SK-N-DZ (cell line): ENCODE results near the gene MAP3K4.

Source experiments
- DNase-seq: peaks from one replicate; pipeline ENCODE4 v3.0.0-alpha.2; 2015; ENCODE audit warnings: low spot score

The MAP3K4 gene

DNA sequence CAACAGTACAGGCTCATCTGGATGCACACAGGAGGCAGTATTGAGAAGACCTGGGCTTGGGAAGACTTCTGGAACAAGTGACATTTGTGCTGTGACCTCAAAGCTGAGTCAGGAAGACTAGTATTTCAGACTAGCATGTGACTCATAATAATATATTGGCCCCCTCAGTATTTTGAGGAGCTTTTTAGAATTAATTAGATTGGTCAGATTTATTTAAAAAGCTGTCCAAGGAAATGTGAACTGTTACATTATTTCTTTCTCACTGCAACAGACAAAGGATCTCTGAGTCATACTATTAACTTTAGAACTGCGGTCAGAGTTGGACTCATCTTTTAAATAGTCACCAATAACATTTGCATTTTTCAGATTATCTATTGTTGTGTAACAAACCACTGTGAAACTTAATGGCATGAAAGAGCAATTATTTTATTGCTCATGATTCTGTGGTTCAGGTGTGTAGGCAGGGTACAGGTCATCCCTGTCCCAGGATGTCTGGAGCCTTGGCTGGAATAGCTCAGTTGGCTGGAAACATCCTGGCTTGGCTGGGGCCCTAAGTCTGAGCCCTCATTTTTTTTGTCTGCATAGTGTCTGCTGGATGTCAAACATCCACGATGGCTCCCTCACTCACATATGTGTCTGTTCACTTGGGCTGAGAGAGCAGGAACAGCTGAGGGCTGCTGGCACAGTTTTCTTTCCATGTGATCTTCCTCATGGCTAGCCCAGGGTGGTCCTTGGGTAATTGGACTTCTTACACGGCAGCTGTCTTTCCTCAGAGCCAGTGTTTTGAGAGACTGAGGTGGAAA lies 46.9 kb downstream of the MAP3K4 start:
- no peak for DNase-seq

DNA sequence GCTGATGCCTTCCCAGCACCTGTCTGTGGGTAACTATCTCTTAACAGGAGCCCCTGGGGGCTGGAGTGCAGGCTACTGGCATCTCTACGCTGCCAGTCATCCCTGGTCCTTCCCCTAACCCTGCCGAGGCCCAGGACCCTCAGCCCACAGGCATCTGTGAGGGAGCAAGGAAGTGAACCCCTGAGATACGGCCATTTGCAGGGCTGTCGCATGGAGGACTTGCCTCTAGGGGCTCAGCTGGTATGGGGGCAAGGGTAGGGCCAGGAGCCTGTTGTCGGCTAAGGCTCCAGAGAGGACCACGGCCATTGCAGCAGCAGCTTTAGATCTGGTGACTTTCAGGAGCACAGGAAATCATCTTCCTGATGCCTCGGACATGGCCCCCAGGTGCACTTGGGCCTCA lies 49.7 kb downstream of the MAP3K4 start:
- DNase-seq: no peak

DNA sequence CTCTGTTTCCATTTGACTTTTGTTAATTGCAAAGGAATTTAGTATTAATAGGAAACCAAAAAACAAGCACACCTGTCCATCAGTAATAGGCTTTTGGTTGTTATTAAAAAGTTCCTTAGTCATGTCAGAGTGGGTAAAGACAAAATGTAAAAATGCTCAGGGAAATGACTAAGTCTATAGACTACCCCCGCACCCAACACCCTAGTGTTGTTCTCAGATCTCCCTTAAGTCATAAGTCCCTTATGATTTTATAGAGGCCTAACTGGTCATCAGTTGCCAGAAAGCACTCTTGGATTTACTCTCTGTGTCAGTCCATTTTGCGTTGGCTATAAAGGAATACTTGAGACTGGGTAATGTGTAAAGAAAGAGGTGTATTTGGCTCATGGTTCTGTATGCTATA lies 52.8 kb downstream of the MAP3K4 start:
- DNase-seq: no peak

DNA sequence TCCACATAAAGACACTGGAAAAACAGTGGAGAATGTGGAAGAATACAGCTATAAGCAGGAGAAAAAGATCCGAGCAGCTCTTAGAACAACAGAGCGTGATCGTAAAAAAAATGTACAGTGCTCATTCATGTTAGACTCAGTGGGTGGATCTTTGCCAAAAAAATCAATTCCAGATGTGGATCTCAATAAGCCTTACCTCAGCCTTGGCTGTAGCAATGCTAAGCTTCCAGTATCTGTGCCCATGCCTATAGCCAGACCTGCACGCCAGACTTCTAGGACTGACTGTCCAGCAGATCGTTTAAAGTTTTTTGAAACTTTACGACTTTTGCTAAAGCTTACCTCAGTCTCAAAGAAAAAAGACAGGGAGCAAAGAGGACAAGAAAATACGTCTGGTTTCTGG lies 57.1 kb downstream of the MAP3K4 start:
- no peak for DNase-seq

DNA sequence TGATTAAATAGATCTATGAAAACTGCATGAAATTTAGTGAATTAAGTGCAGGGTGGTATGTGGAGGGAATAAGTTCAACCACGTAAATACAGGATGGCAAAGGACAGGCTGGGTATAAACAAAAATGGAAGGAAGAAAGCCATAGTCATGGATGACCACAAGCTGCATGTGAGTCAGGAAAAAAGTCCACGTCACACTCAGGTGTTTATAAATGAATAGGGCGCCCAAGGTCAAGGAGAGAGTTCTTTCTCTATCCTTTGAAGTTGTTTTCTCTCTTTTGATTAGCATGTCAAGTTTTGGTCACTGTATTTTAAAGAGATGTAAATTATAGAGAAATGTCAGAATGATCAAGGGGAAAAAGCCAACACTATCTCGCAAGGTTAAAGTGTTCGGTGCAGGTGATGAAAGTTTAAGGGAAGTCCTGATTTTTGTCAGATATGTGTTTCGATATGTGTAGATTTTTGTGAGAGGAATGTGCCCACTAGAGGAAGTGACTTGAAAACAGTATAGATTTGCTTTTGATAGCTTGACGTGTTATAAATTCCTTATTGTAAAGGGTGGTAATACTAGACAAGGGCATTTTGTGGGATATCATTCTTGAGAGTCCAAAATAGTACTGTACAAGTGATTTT lies 58.7 kb downstream of the MAP3K4 start:
- no peak for DNase-seq

DNA sequence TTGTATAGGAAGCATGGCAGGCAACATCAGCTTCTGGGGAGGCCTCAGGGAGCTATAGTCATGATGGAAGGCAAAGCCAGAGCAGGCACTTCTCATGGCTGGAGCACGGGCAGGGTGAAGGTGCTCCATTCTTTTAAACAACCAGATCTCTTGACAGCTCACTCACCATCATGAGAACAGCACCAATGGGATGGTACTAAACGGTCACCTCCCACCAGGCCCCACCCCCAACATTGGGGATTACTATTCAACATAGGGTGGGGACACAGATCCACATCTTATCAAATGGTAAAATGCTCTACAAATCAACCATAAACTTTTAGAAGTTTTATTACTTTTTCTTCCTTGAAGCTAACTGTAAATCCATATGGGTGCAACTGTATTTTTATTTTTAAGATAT lies 61.5 kb downstream of the MAP3K4 start:
- DNase-seq: no peak

DNA sequence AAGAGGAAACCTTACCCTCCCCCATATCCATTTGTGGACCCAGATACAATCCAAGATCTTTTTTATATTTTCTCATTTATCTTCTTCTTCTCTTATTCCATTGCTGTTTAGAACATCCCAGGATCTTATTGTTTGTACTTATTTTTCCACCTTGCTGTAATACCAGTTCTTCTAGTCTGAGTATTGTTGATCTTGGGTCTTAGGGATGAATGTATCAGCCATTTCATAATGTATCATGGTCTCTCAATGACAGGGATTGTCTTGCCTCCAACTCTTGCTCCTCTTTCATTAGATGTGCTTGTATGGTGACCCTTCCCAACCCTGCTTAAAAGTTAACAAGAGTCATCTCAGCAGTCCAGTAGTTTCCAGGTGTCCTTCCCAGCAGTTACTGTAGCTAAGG lies 63.3 kb downstream of the MAP3K4 start:
- no peak for DNase-seq

DNA sequence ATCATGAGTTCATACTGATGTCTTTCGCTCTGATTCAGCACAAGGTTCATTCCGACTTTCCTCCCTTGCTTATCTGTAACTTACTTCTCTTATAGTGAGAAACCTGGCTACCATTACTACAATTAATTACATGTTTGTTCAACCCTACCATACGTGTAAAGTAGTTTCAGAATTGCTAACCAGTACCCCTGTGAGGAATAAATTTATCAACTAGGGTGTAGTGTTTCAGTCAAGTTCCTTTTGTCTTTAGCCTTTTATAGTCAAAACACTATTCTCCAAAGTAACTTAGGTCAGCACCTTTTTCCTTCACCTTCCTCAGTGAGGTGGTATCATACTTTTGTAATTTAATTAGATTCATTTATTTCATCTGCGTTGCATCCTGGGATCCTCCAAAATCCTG lies 64.9 kb downstream of the MAP3K4 start:
- DNase-seq: no peak

DNA sequence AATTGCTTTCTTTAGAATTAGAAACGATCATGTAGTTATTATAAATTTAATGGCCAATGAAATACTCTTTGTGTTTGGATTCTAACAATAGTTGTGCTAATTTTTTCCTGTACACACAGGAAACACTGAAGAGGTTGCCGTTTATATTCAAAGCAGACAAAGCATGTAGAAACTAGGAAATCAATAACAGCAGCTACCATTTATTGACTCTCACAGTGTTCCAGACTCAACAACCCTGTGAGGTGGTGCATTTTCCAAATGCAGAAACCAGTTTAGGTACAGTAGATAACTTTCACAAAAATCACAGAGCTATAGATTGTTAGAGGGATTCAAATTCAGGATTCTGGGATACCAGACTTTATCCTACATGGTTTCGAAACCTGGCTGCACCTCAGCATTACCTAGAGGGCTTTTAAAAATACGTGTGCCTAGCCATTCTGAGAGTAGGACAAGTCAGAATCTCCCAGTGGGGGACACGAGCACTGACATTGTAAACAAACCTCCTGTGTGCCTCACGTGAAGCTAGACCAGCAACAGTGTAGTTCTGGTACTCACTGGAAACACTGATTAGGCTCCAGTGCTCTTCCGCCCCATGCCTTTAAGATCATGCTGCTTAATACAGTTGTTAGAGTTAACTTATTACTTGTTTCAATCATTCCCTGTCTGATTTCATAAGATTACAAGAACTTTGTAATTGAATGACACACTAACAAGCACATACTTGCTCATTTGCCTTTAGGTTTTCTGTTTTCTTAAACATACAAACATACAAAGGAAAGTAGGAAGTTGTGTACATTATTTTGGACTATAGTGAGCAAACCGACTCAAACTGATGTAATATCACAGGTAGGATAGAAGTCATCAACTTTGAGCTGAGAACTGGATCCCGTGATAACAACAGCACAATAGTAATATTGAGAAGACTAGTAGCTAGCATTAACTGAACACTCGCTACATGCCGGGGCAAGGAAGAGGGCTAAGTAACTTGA lies 65.8 kb downstream of the MAP3K4 start:
- DNase-seq: no peak

DNA sequence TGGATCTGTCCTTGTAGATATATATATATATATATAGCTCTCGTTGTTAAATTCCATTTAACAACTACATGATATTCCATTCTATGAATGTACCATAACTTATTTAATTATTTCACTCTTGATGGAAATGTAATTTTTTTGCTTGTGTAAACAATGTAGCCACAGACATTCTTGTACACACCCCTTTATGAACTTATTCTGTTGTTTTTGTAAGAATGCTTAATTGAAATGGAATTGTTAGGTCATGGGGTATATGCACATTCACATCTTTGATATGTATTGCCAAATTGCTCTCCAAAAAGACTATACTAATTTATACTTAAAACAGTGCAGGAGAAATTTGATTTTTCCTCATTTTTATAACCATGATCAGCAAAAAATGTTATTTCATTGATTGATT lies 67.2 kb downstream of the MAP3K4 start:
- no peak for DNase-seq

DNA sequence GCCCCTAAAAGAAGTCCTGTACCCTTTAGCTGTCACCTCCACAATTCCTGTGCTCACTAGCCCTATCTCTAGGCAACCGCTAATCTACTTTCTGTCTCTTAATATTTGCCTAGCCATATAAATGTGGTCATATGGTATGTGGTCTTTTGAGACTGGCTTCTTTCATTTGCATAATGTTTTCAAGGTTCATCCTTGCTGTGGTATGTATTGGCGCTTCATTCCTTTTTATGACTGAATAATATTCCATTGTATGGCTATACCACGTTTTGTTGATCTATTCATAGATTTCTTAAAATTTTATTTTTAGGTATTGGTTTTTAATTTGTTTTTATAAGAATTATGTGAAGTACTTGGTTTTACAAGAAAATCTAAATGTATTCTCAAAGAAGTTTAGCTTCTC lies 70.0 kb downstream of the MAP3K4 start:
- no peak for DNase-seq

DNA sequence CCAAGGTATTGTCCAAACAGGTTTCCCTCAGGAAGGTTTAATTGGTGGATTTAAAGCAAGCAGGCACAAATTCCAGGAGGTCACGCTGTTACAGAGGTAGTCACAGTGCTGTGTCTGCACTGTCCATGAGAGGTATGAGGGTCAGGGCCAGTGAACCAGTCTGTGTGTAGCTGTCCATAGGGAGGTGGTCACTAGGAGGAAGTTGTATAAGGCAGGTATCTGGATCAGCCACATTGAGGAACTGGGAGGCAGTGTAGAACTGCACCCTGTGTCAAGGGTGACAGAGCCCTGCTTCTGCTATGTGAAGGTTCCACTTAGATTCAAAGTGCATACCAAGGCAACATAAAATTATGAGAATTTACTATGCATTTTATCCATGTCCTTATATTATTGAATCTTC lies 73.3 kb downstream of the MAP3K4 start:
- DNase-seq: no peak

DNA sequence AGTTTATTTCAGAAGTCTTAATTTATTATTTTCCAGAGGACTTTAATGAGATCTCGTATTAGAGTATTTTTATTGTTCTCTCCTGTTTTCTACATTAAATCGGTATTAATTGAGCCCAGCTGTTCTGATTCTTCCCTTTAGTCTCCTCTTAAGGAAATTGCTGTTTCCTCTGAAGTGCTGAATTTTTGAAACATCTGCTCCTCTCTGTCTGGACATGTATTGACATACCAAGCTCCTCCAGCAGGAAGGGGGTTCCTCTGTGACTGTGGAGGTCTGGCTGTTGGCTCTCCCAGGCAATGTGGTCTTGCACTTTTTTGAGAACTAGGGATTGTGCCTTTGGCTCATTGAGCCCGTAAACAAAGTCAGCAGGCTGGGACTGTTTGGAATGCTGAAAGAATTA lies 74.9 kb downstream of the MAP3K4 start:
- no peak for DNase-seq

DNA sequence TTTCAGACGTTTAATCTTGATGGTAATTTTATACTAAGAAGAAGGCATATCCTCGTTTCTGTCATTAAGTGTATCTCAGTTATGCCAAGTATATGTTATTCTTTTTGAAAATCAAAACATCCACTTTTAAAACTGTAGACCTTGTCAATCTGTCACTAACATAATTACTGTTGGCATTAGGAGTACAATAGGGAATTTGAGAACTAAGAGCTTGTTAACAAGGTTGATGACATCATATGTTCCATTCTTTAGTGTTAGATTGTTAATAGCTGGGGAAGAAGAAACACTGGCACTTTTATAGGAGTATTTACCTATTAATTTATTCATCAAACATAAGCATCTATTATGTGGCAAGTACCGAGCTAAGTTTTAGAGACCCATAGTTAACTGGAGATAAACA lies 76.2 kb downstream of the MAP3K4 start:
- no peak for DNase-seq

DNA sequence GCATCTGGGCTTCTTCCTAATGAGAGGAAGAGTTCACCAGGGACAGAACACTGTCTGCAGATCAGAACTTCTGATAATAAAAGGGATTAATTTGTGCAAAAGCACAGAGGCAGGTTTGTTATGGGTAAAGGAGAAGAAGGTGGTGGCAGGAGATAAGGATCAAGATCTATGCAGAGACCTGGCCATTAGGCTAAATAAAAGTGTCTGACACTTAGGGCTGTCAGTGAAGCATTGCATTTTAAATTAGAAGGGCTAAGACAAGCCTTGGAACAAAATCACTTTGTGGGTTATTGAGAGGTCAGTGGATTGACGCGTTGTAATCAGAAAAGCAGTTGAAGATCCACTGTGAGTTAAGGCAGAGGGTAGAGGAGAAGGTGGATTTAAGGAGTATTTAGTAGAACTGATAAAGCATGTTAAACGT lies 76.8 kb downstream of the MAP3K4 start:
- DNase-seq: peak; percentile 61

DNA sequence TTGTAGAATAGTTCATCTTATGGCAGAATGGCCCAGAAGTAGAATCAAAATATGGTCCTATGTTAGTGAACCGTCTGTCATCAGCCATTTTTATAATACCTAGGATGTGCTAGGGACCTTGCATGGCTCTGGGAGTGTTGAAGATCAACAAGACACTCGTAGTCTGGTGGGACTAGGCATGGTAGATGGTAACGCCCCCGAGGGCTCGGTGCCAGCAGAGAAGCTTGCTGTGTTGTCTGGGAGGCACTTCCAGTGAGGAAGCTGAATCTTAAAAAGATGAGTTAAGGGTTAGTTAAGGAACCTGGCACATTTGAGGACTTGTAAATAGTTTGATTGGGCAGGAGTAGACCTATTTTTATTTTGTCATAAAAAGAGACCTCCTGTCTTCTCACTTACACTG lies 82.4 kb downstream of the MAP3K4 start:
- DNase-seq: no peak

DNA sequence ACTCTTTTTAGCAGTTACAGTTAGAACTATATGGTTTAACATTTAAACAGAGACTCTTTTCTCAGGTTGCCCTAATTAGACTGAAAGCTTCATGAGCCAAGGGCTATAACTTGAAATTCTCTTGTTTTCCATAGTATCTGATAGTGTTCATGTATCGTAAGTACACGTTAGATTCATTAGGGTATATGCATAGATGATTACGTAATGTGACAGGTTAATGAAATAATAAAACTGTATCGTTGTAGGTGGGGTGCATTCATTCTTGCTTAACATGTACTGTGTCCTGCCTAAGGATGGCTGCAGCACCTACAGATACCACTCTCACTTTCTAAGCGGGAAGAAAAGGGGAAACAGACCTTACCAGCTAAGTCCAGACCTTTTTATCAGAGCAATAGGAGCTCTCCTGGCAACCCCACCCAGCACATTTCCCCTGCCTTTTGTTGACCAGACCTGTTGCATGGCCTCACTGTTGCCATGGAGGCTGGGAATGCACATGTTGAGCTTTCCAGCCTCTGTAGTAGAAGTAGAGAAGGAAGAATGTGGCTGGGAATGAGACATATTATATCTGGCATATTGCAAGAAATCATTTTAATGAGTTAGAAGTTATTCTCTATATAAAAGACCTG lies 83.0 kb downstream of the MAP3K4 start:
- no peak for DNase-seq

DNA sequence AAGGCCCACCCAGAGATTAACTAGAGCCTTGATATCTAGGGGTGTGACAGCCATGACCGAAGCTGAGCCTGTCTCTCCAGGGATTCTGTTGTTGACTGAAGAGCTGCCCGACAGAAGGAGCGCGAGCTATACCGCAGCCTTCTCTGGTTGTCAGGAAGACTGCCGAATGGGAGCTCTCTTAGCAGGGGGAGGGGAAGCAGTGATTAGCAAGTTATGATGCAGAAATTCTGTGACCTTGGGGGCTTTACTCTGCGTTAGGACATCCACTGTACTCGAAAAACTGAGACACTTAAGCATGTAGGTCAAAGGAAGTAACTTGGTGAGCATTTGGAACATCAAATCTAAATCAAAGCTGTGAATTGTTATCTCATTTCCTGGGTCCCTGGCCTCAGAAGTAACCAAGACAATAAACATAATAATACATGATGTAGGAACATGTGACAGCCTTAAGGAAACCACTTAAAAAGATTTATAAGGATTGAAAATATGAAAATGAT lies 84.7 kb downstream of the MAP3K4 start:
- DNase-seq: no peak

DNA sequence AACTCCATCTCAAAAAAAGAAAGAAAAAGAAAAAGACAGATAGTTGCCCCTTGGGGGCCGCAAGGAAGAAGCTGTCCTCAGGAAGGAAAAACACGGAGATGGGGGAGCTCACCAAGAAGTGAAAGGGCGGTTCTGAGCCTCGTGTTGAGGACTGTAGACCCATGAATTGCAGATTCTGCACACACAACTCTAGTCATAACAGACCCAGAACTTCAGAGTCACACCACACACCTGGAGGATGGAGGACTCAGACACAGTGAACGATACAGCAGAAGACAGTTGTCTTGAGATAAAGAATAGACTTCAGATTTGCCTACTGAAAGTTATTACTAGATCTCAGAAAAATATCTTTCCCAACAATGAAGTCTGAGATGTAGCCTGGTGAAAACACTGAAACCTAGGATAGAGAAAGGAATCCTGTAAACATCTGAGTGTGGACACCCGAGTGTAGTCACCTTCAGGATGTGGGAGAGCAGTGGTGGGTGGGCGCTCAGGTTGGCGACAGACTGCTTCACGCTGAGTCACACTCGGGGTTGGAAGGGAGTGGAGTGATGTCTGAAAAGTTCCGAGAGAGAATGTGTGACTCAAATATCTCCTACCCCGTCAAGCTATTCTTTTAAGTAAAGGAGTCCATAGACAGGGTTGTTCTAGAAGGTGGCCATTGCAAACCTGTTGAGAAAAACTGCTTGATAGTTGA lies 88.1 kb downstream of the MAP3K4 start:
- DNase-seq: no peak

DNA sequence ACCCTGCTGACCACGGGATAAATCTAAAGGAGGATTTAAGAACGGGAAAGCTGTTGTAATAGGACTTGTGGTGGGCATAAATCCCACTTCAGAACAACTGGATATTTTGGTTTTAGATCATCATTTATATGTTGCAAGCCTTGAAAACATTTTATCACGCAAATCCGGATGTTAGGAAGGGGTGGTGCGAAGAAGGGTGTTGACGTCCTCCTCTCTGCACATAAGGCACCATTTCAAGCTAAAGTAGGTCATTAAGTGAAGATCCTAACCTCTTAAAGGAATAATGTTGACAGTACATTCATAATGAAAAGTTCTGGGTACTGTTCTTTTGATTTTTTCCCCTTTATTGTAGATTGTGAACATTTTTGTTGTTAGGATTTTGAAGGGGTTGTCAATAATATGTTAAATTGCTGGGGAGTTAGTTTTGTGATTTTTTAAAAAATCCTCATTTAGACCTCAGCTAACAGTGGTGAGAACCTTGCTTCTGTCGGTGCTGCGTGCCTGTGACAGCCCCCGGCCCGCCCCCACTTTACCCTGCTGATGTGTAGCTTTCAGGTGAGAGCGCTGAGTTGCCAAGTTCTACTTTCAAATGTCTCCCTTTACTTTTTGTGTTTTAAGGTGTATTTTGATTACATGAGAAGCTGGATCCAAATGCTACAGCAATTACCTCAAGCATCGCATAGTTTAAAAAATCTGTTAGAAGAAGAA lies 88.8 kb downstream of the MAP3K4 start:
- DNase-seq: no peak
